ENCODE results near the gene CCNL1.
A peak's percentile ranks its signal among the peaks of the same experiment; 100 is the strongest.
"Not testable (repeated sequence)": the region's sequence is repeated elsewhere in the genome, so short reads cannot be mapped to it uniquely, and the experiment has no call there.

CCNL1 gene

DNA sequence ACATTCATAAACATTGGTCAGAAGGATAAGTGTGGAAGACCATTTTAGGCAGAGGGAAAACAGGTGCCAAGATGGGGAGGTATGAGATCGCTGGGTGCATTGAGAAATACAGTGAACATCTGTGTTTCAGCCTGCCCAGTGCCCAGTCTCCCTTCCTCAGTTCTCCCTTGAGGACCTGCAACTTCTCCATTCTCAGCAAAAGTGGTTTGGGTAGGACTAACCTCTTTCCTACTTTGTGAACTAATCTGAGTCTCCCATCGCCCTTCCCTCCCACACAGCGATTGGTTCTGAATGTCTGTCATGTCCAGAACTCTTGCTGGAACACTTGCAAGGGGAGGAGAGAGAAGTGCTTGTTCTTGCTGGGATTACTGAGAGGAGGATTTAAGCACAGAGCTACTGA lies 10.9 kb upstream of the CCNL1 start:
- no peak for DNase-seq (ENCODE audit: low read depth)

- DNase-seq (ENCODE audit: low read depth), result no peak
Observed at GRCh38 chr3:157167371-157168042, 7.6 kb upstream of the CCNL1 start.

- DNase-seq (ENCODE audit: low read depth), result no peak
Observed at GRCh38 chr3:157166561-157166960, 6.6 kb upstream of the CCNL1 start.

- DNase-seq (ENCODE audit: low read depth), result no peak
Observed at GRCh38 chr3:157166115-157166514, 6.2 kb upstream of the CCNL1 start.

DNA sequence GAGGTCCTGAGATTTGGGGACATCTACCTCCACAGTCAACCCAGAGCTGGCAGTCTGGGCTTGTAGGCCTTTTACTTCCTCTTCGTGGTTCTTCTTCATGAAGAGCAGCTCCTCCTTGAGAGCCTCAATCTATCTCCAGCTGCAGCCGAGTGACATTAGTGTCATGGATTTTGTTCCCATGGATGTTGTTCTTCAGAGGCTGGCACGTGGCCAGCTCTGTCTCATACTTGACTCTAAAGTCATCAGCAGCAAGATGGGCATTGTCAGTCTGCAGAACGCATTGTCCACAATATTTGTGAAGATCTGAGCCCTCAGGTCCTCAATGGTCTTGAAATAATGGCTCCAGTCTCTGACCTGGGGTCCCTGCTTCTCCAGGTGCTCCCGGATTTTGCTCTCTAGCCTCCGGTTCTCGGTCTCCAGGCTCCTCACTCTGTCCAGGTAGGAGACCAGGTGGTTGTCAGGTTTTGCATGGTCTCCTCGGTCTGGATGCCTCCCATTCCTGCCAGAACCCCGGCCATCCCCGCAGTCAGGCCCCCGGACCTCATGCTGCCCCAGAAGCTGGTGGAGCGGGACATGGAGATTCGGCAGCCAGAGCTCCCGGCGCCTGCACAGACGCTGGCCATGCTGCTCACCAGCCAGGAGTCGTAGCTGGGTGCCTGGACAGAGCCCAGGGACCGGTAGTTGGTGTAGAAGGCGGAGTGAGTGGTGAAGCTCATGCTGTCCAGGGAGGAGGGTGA lies 3.4 kb upstream of the CCNL1 start:
- no peak for DNase-seq (ENCODE audit: low read depth)

DNA sequence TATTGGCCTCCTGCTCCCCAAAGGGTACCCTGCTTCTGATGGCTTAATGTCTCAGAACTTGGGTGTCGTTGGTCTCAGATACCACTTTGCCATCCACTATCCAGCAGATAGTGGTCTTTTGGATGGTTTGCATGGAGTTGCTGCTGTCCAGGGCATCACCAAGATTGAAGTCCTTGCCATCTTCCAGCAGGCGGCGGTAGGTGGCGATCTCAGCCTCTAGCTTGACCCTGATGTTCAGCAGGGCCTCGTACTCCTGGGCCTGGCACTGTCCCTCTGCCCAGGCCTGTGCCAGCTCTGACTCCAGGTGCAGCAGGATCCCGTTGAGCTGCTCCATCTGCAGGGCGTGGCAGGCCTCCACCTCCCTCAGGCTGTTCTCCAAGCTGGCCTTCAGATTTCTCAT lies 2.7 kb upstream of the CCNL1 start:
- DNase-seq (ENCODE audit: low read depth), result not testable (repeated sequence)

GRCh38 chr3:157160658-157161424 lies 894 bp upstream of the CCNL1 start:
- DNase-seq (ENCODE audit: low read depth), result peak; percentile 32

DNA sequence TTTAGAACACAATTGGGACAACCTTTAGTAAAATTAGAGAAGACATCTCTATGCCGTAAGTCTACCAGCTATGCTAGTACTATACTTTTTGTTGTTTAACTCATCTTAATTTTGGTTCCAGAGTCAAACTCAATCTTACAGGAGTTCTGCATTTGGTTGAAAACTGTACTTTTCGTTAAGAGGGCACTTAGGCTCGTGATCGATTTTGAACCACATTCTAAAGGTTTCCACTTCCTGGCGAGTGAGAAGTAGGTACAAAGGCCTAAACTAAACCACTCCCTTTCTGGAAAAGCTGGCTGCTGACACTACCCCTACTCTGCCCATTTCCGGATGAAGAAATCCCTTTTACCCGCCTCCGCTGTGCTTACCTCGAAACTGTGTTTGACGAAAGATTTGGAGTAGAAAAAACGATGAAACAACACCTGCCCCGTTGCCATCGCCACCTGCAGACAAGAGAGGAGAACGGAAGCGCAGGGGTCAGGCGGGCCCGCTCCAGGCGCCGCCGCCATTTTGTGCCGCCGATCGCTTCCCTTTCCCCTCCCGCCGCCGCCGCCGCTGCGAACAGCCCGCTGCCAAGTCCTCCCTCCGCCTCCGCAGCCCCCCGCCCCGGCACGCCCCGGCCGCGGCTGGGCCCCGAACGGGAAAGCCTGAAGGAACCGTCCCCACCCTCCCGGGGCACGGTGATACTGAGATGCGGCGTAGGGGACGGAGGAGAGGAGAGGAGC lies 748 bp downstream of the CCNL1 start:
- DNase-seq (ENCODE audit: low read depth), result peak; percentile 67

- no peak for DNase-seq (ENCODE audit: low read depth)
Observed at GRCh38 chr3:157157836-157158235, 2.1 kb downstream of the CCNL1 start.

- no peak for DNase-seq (ENCODE audit: low read depth)
Observed at GRCh38 chr3:157156837-157157635, 2.9 kb downstream of the CCNL1 start.

GRCh38 chr3:157155591-157155990 lies 4.4 kb downstream of the CCNL1 start:
- DNase-seq (ENCODE audit: low read depth), result no peak

DNA sequence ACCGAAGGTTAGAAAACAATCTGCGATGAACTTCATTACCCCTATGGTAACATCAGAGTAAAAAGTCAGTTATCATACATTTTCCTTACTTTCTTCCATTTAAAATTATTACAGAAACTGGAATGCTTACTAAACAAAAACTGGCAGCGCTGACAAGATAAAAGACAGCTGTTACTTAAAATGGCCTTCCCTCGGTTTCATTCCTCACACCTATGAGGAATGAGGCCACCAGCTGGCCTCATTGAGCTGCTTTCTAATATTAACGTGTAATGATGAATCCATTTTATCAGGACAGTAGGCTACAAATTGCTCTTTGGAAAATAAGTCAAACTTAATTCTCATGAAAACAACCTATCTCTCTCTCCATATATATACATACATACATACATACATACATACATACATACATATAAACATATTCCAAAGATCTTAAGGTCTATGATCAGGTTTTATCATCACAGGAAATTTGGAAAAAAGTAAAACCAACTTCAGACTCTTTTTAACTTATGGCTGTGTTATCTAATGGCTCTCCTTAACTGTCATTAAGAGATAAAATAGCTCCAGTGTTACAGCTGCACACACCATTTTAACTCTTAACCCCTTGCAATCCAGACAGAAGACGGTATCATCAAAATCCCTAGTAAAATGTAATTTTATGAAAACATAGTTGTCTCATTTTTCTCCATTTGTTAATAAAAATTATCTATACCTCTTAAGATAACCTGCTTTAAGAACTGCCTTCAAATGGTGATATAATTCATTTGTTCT lies 5.2 kb downstream of the CCNL1 start:
- no peak for DNase-seq (ENCODE audit: low read depth)

DNA sequence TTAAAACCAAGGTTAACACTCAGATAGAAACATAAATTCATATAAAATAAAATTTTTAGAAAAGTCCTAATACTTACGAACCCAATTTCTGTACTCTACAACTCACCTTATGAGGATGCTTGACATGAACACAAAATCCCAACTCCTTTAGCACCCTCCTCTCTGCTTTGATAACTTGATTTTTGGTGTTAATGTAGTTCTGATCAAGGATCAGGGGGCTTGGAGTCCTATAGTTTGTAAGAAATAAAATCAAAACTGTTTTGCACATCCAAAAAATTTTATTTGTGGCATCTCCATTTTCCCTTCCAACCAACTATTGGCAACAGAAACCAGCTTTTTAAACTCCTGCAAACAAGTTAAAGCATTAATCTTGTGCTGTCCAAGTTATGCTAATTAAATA lies 7.0 kb downstream of the CCNL1 start:
- no peak for DNase-seq (ENCODE audit: low read depth)

- DNase-seq (ENCODE audit: low read depth), result no peak
Observed at GRCh38 chr3:157152438-157152837, 7.5 kb downstream of the CCNL1 start.

DNA sequence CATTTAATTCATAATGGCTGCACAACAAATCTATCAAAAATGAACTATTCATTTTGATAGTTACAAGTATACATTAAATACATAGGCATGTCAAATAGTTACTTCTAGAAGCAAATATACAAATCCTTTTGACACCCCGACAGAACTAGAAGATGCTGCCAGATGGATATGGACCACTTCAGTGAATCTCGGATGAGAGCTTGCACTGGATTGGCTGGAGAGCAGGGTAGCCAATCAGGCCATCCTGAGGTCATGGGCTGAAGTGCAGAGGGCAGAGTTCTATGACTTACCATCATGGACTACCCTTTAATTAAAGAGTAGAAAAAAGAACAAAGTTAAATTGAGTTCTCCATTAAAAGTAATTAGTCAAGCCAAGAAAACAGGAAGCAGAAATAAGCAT lies 8.3 kb downstream of the CCNL1 start:
- no peak for DNase-seq (ENCODE audit: low read depth)

GRCh38 chr3:157151151-157151550 lies 8.8 kb downstream of the CCNL1 start:
- DNase-seq (ENCODE audit: low read depth), result no peak

GRCh38 chr3:157149136-157149696 lies 10.7 kb downstream of the CCNL1 start:
- no peak for DNase-seq (ENCODE audit: low read depth)

DNA sequence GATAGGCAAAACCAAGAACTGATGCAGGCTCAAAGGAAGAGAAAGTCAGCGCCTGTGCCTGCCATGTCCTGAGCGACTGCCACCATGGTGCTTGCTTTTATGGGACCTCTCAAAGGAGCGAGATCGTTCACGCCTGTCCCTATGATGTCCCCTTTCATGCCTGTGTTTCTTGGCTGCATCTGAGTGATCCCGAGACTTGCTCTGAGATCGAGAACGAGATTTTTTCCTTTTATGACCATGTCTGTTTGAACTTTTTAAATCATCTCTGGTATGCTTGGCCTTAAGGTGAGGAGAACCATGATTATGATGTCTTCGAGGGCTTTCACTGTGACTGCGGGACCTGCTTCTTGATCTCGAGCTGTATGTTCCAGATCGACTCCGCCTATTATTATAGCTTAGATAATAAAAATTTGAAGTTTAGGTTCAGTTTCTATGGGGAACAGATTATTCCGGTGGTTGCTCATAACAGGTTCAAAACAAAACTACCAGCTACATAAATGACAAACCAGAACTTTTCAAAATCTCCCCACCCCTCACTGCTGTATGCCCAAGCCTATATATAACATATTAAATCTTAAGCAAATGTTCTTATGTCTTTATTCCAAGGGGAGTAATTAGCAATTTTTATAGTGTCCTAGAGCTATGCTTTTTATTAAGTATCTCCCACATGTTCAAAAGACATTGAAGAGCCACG lies 11.6 kb downstream of the CCNL1 start:
- no peak for DNase-seq (ENCODE audit: low read depth)

DNA sequence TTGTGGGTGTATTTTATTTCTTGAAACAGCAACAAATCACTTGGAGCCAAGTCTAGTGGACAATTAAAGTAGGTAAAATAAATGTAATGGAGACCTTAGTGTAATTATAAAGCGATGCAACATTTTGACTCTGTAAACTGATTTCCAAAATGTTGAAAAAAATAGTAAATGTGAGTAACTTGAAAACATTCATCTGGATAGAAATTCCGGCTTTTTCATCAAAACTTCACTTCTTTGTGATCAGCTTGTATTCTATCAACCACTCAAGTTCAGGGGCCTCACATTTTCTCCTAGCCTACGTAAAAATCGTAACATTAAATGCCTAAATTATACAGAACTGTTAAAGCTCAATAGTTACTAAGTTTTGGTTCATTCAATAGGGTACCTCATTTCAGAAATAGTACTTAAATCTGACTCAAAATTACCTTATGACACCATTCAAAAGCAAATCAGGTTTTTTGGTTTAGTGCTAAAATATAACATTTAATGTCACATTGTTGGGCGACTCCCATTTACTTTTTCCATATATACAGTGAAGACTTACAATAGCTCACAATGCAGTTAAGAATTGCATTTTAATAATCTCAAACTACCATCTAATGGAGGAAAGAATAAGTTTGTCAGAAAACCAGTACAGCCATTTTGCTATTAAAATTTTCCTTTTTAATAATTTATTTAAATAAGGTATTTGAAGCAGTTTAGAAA lies 12.7 kb downstream of the CCNL1 start:
- no peak for DNase-seq (ENCODE audit: low read depth)
